ENCODE results near the gene INTS3. TPM values are rescaled to one million over a fixed set of nuclear protein-coding genes. Genes with fewer than 3 reads are reported as not detected.

The INTS3 gene
- total RNA-seq, 4 donors from 2014 or later: 24.6 to 27.9 (median 26.2) TPM

DNA sequence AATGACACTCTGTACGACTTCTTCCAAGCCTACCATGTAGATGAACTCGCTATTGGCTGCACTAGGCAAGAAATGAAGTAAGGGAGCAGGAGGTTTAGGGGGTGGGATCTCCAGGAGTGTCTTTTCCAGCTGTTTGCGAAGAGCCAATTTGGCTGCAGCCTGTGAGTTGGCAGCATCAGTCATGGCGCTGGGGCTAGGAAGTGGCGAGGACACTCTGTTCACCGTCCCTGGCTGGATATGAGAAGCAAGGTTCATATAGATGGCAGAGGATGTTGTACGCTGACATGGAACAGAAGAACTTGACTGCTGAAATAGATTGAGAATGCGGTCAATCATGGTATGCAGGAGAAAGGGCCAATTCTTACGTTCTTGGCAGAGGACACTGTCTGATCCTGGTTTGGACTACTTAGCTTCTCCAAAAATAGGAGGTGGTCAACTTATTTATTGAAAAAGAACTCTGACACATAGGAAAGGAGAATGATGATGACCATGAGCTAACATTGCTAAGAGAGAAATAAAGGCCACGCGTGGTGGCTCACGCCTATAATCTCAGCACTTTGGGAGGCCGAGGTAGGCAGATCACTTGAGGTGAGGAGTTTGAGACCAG, 88.5 kb downstream of the INTS3 start:
- no peaks in the 10 kb centered on the region for H3K9me3 ChIP-seq
- 89 to 90% methylated on average over 12 to 13 of the region's 13 CpGs for WGBS, 2 donors
- peaks cover 0 to 2% (median 0%) of the 10 kb centered on the region in 3 donors for H3K4me1 ChIP-seq
- H3K4me3 ChIP-seq: no peak overlapping the region
- DNase-seq: no peak
- H3K27ac ChIP-seq: no peak overlapping the region
- no peaks in the 10 kb centered on the region for H3K27me3 ChIP-seq
- intact Hi-C loops (cut with DNase I): no loop called here
- peaks cover 28 to 86% (median 45%) of the 10 kb centered on the region in 3 donors for H3K36me3 ChIP-seq
- TF ChIP-seq POLR2A (IDR thresholded peaks at IDR 0.05): no peak
- TF ChIP-seq, protein P1, sequence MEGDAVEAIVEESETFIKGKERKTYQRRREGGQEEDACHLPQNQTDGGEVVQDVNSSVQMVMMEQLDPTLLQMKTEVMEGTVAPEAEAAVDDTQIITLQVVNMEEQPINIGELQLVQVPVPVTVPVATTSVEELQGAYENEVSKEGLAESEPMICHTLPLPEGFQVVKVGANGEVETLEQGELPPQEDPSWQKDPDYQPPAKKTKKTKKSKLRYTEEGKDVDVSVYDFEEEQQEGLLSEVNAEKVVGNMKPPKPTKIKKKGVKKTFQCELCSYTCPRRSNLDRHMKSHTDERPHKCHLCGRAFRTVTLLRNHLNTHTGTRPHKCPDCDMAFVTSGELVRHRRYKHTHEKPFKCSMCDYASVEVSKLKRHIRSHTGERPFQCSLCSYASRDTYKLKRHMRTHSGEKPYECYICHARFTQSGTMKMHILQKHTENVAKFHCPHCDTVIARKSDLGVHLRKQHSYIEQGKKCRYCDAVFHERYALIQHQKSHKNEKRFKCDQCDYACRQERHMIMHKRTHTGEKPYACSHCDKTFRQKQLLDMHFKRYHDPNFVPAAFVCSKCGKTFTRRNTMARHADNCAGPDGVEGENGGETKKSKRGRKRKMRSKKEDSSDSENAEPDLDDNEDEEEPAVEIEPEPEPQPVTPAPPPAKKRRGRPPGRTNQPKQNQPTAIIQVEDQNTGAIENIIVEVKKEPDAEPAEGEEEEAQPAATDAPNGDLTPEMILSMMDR (IDR thresholded peaks at IDR 0.05): no peak

DNA sequence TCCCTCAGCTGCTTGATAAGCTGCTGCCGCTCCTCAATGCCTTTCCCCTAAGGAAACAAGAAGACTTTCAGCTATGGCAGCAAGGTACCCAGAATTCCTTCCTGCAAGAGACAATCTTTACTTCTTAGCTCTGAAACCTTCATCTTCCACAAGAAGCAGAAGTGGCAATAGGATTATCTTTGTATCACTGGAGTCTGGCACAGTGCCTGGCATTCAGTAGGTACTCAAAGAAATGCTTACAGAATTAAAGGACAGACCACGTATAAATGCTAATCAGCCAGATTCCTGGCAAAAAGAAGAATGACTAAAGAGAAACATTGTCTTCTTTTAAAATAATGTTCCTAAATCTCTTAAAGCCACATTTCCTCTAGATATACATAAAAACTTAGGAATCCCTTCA, 91.0 kb downstream of the INTS3 start:
- TF ChIP-seq, protein P1 (IDR thresholded peaks at IDR 0.05): no peak
- no peak for TF ChIP-seq POLR2A (IDR thresholded peaks at IDR 0.05)
- H3K36me3 ChIP-seq: peaks cover 15 to 79% (median 27%) of the 10 kb centered on the region in 3 donors
- 72 to 76% methylated on average over 2 of the region's 2 CpGs for WGBS, 2 donors
- H3K4me3 ChIP-seq: no peak overlapping the region
- DNase-seq: no peak
- intact Hi-C loops (cut with DNase I): no loop called here
- no peaks in the 10 kb centered on the region for H3K27me3 ChIP-seq
- H3K9me3 ChIP-seq: no peaks in the 10 kb centered on the region
- H3K27ac ChIP-seq: no peak overlapping the region
- peaks cover 0 to 6% (median 0%) of the 10 kb centered on the region in 3 donors for H3K4me1 ChIP-seq

Small RNA genes within 50 kb of the gene (small RNA-seq; reads per million reads assigned to genes)
- gene MIR8083: 0 reads per million in 4 donors
- gene RF00019: 0 reads per million in 4 donors
- gene RN7SL372P: 0 reads per million in 4 donors

Other genes starting within 250 kb of the INTS3 start
- 100 to 1,000 TPM; 270 to 943 (median 394) TPM for gene S100A6, start 192.1 kb upstream of the INTS3 start, total RNA-seq
- not detected for gene S100A5, start 187.1 kb upstream of the INTS3 start, total RNA-seq
- gene S100A4, start 182.2 kb upstream of the INTS3 start, total RNA-seq: 100 to 1,000 TPM in 2 of 4 donors, 10 to 100 TPM in 2; 58.6 to 205 (median 122) TPM
- gene S100A3, start 178.8 kb upstream of the INTS3 start, total RNA-seq: 10 to 100 TPM in 1 of 4 donors, 1 to 10 TPM in 3; 1.2 to 16.5 (median 9.2) TPM
- 1,000 to 10,000 TPM in 3 of 4 donors, 100 to 1,000 TPM in 1; 949 to 3,544 (median 1,180) TPM for gene S100A2, start 162.2 kb upstream of the INTS3 start, total RNA-seq
- gene S100A16, start 114.9 kb upstream of the INTS3 start, total RNA-seq: 1,000 to 10,000 TPM; 1,372 to 2,409 (median 2,158) TPM
- gene S100A14, start 111.7 kb upstream of the INTS3 start, total RNA-seq: 1,000 to 10,000 TPM; 1,580 to 2,481 (median 2,030) TPM
- 10 to 100 TPM; 44.4 to 63.3 (median 55.7) TPM for gene S100A13, start 100.5 kb upstream of the INTS3 start, total RNA-seq
- 1 to 10 TPM in 1 of 4 donors, not detected in 3; 1.8 TPM for gene S100A1, start 99.6 kb upstream of the INTS3 start, total RNA-seq
- gene CHTOP, start 94.0 kb upstream of the INTS3 start, total RNA-seq: 10 to 100 TPM; 35.0 to 58.9 (median 47.3) TPM
- 10 to 100 TPM; 39.9 to 61.2 (median 51.1) TPM for gene SNAPIN, start 69.3 kb upstream of the INTS3 start, total RNA-seq
- 100 to 1,000 TPM in 3 of 4 donors, 10 to 100 TPM in 1; 78.0 to 166 (median 130) TPM for gene ILF2, start 57.1 kb upstream of the INTS3 start, total RNA-seq
- gene NPR1, start 49.4 kb upstream of the INTS3 start, total RNA-seq: 10 to 100 TPM in 2 of 4 donors, 1 to 10 TPM in 2; 1.8 to 15.6 (median 6.4) TPM
- gene SLC27A3, start 47.4 kb downstream of the INTS3 start, total RNA-seq: 10 to 100 TPM in 2 of 4 donors, 1 to 10 TPM in 2; 7.6 to 15.0 (median 11.2) TPM
- 10 to 100 TPM in 3 of 4 donors, 1 to 10 TPM in 1; 9.7 to 16.6 (median 12.0) TPM for gene GATAD2B, start 194.9 kb downstream of the INTS3 start, total RNA-seq
- 10 to 100 TPM in 3 of 4 donors, 1 to 10 TPM in 1; 5.9 to 31.7 (median 14.1) TPM for gene DENND4B, start 218.7 kb downstream of the INTS3 start, total RNA-seq
- gene CRTC2, start 230.6 kb downstream of the INTS3 start, total RNA-seq: 10 to 100 TPM in 1 of 4 donors, 1 to 10 TPM in 3; 7.5 to 13.2 (median 8.0) TPM
- 10 to 100 TPM; 42.5 to 74.2 (median 58.8) TPM for gene SLC39A1, start 235.5 kb downstream of the INTS3 start, total RNA-seq
- 10 to 100 TPM in 1 of 4 donors, 1 to 10 TPM in 3; 3.7 to 14.4 (median 8.1) TPM for gene CREB3L4, start 239.9 kb downstream of the INTS3 start, total RNA-seq
- gene JTB, start 249.6 kb downstream of the INTS3 start, total RNA-seq: 100 to 1,000 TPM; 144 to 225 (median 204) TPM